G401 (cell line): ENCODE measurements around the gene CA12. TPM values are rescaled to one million over a fixed set of nuclear protein-coding genes. Genes with fewer than 3 reads are reported as not detected.
"Not testable (repeated sequence)": the region's sequence is repeated elsewhere in the genome, so short reads cannot be mapped to it uniquely, and the experiment has no call there.

Experiments
- DNase-seq: peaks from one replicate; pipeline ENCODE4 v3.0.0-alpha.2; 2015; ENCODE audit warnings: low spot score
- in situ Hi-C: cut with HindIII; loops from 2 replicates; pipeline ENCODE4 v1.10.0; 2016; ENCODE audit warnings: low sequenced_read_pairs, mixed read lengths
- total RNA-seq: library from RNA; depleted of rRNA; stranded (reverse); fragments of >200 nt; shearing (Covaris generic); gene quantifications from 2 replicates; pipeline ENCODE4 v1.2.3, GENCODE V29; 2014

CA12 gene
- total RNA-seq, 1 experiment from 2014 or later = 7.9 TPM

DNA sequence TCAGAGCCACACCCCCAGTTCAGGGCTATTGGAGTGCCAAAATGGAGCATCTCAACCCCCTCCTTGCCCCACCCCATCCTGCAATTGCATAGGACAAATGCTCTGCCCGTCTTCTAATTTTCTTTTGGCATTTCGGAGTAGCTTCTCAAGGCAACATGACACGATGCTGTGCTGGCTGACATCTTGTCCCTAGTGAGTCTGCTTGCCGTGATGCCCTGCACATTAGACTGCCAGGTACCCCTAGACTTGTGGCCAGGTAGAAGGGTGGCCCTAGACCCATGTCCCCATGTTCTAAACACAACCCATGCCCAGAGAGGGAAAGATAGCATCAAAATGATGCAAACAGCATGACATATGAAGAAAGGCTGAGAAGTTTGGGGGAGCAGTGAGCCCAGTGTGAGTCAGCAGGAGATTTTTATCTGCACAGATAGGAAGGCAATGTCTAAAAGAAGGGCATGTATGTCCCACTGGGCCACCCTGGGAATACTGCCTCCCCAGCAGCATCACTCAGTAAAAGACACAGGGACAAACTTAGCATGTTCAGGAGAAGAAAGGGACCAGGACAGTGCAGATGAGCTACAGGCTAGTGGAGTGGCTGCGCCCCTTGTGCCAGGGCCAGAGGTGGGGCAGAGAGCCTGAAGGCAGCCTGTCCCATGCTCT is 36.8 kb downstream of the CA12 start:
- in situ Hi-C loops = no loop called here
- DNase-seq = no peak

DNA sequence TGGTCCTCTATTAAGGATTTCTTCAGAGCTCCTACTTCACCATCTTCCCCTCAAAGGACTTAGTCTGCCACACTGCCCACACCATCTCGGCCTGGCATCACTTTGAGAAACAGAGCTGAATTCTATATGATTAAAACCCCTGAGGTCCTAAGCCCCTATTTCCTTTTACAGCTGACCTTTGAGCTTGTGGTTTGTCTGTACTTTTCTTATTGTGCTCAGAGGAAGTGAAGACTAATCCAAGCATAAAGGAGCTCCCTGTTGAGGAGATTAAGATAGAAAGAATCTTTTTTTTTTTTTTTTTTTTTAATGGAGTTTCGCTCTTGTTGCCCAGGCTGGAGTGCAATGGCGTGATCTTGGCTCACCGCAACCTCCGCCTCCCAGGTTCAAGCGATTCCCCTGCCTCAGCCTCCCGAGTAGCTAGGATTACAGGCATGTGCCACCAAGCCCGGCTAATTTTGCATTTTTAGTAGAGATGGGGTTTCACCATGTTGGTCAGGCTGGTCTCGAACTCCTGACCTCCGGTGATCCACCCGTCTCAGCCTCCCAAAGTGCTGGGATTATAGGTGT is 38.6 kb downstream of the CA12 start:
- DNase-seq, in situ Hi-C loops: not testable (repeated sequence)

DNA sequence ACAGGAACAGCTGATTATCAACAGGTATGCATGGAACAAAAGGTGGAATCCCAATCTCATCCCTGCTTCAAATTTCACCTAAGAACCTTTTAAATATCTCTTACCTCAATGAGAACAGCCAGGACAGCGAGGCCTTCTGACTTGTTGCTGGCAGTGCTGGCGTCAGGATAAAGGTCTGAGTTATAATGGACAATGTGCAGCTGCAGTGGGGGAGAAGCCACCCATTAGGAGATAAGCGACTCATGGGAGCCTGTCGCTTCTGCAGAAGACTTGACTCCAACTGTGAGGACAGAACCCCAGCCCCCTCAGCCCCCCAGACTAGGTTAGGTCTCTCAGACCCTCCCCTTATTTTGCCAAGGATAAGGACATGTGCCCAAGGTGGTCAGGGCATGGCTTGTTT is 39.7 kb downstream of the CA12 start:
- DNase-seq = no peak
- in situ Hi-C loops = no loop called here

DNA sequence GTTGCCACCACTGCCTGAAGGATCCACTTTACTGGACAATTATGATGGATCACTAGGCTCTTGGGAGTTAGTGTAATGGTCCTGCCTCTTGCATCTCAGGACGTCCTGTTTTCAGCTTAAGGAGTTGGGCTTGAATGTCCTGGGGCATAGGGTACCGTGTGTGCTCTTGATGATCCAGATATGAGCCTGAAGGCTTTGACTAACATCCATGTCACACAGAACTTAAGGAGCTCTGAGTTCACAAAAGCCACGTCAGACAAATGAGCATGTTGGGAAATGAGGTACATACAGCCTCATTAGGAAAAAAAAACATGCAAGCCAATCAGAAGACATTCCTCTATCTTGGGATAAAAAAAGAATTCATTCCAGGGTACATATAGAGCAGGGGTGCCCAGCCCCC is 40.8 kb downstream of the CA12 start:
- in situ Hi-C loops = no loop called here
- DNase-seq = no peak

DNA sequence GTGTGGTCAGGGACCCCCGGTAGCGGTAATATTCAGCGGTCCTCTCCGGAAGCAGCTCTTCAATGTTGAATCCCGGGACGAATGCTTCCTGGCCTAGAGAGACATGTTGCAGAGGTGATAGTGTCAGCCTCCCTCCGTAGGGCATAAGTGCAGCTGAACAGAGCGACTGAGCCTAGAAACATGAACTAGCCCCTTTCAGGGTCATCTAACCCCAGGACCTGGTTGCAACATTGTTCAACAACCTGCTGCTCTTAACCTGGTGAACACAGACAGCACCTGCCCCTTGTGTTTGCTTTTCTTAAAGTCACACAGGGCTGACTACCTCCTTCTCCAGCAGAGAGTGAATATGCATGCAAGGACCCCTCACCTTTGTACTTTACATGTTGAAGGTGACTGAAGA is 41.3 kb downstream of the CA12 start:
- DNase-seq = no peak
- in situ Hi-C loops = no loop called here

DNA sequence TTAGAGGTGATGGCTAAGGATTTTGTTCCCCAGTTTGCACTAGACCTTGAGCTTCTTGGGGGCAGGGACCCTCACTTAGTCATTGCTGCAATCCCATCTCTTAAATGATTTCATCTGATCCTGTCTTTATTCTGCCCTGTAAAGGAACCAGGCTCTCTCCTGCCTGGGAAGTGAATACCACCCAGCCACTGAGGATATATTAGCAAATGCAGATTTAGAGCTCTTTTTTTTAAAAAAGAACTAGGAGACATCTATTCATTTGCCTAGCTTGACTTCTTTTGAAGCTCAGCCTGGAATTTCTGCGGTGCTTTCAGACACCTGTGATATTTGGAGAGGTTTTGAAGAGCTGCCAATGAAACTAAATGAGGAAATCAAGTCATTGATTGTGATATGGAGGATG is 41.8 kb downstream of the CA12 start:
- no peak for DNase-seq
- in situ Hi-C loops = no loop called here

DNA sequence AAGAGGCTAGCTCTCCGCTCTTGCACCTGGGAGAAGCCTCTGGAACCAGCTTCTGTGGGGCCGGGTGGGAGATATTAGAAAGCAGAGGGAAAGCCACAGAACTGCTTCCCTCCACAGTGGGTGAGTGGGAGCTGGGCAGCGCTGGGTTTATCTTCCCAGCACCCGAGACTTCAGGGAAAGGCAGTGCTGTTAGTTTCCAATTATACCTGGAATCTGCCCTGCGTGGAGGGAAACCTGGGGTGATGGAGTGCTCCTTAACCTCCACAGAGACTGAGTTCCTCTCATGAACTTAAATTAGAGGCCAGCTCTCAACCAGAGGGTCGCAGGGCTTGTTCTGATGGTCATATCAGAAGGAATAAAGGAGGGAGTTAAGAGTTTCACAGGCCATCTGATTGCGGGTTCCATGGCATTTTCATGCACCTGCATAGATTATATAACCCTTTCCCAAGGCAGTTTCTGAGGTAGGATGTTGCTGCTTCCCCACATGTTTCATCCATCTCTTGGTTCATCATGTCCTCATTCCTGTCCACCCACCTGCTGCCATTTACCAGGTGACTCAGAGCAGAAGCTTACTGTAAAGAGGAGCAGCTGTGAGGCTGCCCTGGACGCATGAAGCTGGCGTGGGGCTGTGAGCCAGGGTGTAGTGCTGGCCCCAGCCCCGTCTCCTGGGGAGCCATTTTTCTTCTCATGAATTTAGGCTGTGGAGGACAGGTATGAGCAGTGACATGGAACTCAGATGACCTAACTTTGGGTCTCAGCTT is 42.5 kb downstream of the CA12 start:
- in situ Hi-C loops = no loop called here
- DNase-seq = no peak

DNA sequence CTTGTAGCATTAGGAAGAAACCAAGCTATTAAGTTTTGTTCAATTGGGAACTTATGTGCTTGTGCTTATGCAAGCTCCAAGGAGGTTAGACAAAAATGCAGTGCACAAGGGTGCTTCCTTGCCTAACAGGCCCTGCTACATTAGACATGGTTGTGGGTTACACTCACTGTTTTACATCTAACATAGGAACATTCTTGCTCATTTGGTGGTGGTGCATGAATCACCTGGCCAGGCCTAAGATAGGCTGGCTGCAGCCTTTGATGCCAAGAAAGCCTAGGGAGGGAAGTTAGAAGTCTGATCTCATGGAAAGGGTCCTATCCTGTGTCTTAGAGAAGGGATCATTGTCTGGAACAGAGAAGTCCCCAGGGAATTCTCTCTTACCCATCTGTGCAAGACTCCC is 43.5 kb downstream of the CA12 start:
- no peak for DNase-seq
- in situ Hi-C loops = no loop called here

DNA sequence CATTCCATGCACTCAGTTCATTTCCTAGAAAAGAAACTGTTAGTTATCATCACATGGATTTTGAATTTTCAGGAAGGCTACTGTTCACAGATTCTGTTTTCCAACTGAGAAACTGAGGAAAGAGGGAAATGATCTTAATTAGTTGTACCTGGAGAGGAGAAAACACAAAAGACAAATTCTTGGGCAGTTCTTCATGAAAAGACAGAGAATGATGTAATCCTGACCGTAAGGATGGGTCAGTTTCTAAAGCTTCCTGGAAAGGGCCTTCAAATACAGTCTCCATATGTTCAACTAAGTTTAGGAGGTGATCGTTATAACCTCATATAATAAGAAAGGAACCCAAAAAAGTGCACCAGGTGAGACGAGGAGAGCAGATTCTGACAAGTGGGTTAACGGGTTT is 44.6 kb downstream of the CA12 start:
- DNase-seq = no peak
- in situ Hi-C loops = no loop called here

DNA sequence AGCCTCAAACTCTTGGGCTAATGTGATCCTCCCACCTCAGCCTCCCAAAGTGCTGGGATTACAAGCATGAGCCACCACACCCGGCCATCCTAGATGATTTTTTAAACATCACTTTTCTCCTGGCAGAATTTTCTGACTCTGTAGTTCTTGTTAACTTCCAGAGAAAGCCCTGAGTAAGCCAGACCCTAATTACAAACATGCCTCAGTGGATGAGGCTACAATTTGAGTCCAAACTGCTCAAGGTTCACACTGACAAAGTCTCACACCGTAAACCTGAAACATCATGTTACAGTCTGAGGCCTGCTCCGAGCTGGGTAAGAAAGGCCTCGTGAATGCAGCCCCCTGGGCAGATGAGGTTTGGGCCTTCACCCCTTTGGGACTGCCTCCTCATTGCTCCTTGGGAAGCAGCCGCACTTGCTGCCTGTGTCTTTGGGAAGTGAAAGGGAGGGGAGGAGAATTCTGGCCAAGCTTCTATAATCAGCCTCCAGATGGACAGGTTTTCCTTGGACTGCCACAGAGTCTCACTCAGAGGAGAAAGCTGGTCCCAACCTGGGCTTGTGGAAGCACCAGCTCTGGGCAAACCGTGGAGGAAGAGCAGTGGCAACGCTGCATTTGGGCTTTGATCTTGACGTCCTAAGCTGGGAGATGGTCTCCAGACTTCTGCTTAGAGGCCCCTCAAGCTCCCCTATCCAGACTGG is 46.0 kb downstream of the CA12 start:
- in situ Hi-C loops = no loop called here

DNA sequence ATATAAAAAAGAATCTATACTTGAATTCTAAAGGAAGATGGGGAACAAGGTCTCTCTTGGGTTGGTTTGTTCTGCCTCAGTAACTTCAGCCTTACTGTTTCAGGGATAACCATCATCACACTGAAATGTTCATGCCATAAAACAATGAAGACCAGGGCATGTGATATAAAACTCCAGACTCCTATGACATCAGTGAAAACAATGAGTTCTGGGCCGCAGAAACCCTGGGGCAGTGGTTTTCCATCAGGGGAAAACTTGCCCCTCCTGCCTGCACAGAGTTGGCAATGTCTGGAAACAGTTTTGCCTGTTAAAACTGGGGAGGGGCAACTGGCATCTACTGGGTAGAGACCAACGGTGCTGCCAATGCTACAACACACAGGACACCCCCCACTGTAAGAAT is 46.8 kb downstream of the CA12 start:
- in situ Hi-C loops = no loop called here
- DNase-seq = no peak

More for the DNA sequence above, 46.0 kb downstream of the CA12 start:
- peak; percentile 91 for DNase-seq

DNA sequence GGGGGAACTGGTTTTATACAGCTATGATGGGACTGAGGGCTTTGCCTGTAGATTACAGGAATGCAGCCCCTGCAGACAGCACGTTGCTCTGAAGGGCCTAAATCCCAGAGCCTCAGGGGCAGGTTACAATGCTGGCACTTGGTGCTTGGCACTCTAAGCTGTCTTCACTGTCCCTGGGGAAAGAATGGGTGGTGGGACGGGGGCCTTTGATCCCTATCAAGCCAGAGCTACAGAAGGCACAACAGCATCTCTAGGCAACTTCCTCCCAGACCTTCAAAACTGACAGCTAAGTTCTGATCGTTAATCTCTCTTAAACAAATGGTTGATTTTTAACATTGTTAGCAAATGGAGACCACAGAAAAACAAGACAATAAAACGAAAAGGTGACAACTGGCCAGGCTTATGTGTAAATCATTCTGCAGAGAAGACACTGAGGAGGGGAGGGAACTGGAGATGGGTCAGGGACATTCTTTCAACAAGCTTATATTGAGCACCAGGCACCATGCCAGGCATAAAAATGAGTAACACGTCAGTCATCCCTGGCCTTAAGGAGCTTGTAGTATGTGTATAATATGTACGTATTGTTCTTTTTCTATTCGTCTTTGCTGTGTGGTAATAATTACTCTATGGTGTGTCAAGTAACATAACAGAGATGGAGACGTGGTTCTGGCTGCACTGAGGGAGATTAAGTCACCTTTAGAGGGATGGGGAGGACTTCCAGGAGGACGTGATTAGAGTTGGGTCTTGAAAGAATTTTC is 49.1 kb downstream of the CA12 start:
- in situ Hi-C loops = no loop called here

DNA sequence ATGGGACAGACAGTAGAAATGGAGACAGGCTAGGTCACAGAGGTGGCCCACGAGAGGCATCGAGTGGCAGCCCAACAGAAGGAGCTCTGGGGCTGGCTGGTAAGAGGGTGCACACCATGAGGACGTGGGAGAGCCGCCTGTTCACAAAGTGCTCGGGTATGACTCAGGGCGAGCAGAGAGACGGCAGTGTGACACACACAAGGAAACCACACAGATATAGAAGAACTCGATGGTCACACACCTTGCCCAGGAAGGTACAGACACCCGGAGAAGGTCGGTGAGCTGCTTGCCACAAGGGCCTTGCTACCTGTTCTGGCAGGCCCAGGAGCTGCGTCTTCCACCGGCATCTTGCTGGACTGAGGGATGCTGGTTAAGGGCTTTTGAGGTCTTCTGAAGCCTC is 50.2 kb downstream of the CA12 start:
- no peak for DNase-seq
- in situ Hi-C loops = no loop called here

More for the DNA sequence above, 49.1 kb downstream of the CA12 start:
- no peak for DNase-seq

DNA sequence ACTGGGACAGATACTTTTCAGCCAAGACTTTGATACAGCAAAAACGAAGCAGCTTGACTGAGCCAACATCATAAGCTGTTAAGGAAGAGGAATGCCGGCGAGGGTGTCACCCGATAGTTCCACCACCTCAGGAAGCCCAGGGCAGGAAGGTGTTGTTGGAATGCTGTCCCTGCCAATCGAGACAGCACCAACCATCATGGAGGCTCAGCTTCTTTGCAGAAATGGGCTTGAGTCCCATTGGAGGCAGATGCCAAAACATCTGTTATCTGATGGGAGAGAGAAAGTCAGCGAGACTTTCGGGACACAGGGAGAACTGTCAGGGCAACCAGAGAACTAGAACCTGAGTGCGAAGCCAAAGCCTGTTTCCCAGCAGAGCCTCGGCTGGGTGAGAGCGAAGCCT is 50.7 kb downstream of the CA12 start:
- in situ Hi-C loops = no loop called here
- no peak for DNase-seq

DNA sequence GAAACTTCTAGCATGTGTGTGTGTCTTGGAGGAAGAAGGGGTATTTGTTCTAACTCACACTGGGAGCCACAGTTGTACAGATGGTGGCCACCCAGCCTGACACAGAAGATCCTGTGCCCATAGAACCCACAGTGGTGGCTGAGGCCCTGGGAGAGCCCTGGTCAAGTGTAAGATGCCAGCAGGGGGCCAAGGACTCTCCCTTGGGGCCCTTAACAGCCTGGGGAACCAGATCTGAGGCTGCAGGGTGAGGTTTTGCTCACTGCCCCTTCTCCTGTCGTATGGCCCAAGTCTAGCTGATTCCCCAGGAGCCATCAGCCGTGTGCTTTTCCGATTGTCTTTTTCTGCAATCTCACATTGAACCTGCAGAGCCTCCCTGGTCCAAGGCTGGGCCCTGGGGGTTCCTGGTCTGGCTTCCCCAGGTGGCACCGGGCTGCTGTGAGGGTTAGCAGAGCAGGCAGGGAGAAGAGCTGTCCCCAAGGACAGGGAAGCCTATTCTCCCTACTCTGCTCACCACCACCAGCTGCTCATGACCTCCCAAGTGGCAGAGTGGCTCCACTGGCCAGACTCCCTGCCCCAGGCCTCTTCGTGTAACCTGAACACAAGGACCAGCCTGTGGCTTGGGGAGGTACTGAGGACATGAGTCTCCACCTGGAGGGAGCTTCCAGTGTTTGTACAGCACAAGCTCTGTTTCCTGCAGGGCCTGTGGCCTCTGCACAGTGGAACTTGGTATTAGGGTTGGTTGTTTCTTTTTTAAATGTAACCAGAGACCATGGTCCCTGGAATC is 51.9 kb downstream of the CA12 start:
- DNase-seq = no peak
- in situ Hi-C loops = no loop called here

DNA sequence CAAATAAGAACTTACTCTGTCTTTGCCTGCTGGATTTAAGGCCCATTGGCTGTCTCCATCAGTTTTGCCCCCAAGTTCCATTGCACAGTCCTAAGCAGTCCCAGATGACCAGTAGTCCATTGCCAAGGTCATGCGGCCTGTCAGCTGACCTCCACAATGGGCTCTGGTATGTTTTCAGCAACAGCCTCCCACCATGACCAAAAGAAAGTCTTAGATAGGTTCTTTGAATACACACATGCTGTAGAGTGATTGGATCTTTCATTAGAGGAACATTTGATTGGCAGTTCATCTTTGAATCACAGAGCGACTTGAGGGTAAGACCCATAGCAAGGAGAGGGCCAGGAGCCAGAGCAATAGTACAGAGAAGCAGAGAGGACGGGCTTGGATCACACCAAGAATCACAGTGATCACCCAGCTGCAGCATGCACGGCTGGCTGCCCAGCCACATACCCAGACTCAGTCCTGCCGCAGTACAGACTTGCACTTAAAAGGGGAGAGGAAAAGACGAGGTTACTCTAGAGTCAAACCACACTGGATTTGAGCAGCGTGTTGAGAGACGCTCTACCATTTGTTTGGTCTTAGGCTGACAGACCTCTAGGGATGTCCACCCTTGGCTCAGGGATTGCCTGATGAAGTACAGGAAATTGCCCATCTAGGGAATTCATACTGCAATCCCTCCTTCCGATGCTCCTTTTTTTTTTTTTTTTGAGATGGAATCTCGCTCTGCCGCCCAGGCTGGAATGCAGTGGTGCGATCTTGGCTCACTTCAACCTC is 53.8 kb downstream of the CA12 start:
- no peak for DNase-seq
- in situ Hi-C loops = no loop called here

DNA sequence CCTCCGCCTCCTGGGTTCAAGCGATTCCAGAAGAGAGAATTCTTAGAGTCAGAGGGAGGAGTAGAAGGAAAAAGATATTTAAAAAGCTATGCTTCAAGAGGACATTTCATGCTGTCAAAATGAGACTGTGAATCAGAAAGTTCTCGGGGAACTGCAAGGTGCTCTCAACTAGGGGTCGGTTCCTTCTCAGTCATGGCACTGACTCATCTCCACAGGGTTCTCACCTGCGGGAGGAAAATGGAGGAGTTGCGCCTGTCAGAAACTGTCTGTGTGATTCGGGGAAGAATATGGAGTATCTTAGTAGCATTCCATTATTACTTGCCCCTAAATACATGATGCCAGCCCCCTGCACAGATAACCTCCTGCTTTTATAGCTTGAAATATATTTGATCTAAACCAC is 56.9 kb downstream of the CA12 start:
- in situ Hi-C loops = no loop called here
- DNase-seq = no peak
